Measurements from ENCODE around the gene LITAF. TPM values are rescaled to one million over a fixed set of nuclear protein-coding genes. Genes with fewer than 3 reads are reported as not detected.
A peak's percentile ranks its signal among the peaks of the same experiment; 100 is the strongest.
"Not testable (repeated sequence)": the region's sequence is repeated elsewhere in the genome, so short reads cannot be mapped to it uniquely, and the experiment has no call there.

The LITAF gene
- total RNA-seq, 1 experiment from 2014 or later, result 83.4 TPM

- Histone ChIP-seq H3K36me3 (no peaks in the 10 kb centered on the region), H3K27ac (no peak overlapping the region), H3K4me3 (no peak overlapping the region), H3K27me3 (replicated peaks) (no peaks in the 10 kb centered on the region), H3K9me3 (replicated peaks) (no peaks in the 10 kb centered on the region), H3K4me1 (replicated peaks) (peaks cover 8% of the 10 kb centered on the region)
- no peak for DNase-seq (ENCODE audit: low read depth in 1 of 2, low spot score in 2 of 2)
Observed at GRCh38 chr16:11511328-11511727, 75.4 kb downstream of the LITAF start.

- peaks cover 17% of the 10 kb centered on the region for H3K4me1 ChIP-seq (replicated peaks)
- DNase-seq (ENCODE audit: low read depth in 1 of 2, low spot score in 2 of 2), result no peak
- no peak overlapping the region for H3K4me3 ChIP-seq
- H3K36me3 ChIP-seq, result no peaks in the 10 kb centered on the region
- H3K27me3 ChIP-seq (replicated peaks), result no peaks in the 10 kb centered on the region
- H3K27ac ChIP-seq, result no peak overlapping the region
- H3K9me3 ChIP-seq (replicated peaks), result no peaks in the 10 kb centered on the region
Observed at GRCh38 chr16:11510178-11510973, 76.3 kb downstream of the LITAF start.

- Histone ChIP-seq H3K27me3 (replicated peaks) (no peaks in the 10 kb centered on the region), H3K36me3 (no peaks in the 10 kb centered on the region), H3K4me3 (no peak overlapping the region), H3K4me1 (replicated peaks) (peaks cover 18% of the 10 kb centered on the region), H3K27ac (no peak overlapping the region), H3K9me3 (replicated peaks) (no peaks in the 10 kb centered on the region)
- no peak for DNase-seq (ENCODE audit: low read depth in 1 of 2, low spot score in 2 of 2)
Observed at GRCh38 chr16:11507991-11508390, 78.7 kb downstream of the LITAF start.

DNA sequence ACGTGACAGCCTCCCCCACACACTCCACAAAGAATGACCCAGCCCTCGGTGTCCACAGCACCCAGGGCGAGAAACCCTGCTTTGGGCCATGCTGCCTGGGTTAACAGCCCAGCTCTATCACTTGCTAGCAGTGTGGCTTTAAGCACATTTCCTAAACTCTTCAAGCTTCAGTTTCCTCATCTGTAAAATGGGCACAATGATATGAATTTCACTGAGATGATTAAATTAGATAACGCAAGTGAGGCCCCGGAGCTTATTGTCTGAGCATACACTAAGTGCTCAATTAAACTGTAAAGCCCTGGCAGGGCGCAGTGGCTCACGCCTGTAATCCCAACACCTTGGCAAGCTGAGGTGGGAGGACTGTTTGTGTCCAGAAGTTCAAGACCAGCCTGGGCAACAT lies 79.4 kb downstream of the LITAF start:
- Histone ChIP-seq H3K4me3 (no peak overlapping the region), H3K36me3 (no peaks in the 10 kb centered on the region), H3K4me1 (replicated peaks) (peaks cover 18% of the 10 kb centered on the region), H3K27ac (no peak overlapping the region), H3K9me3 (replicated peaks) (no peaks in the 10 kb centered on the region), H3K27me3 (replicated peaks) (no peaks in the 10 kb centered on the region)
- no peak for DNase-seq (ENCODE audit: low read depth in 1 of 2, low spot score in 2 of 2)

- Histone ChIP-seq H3K36me3 (no peaks in the 10 kb centered on the region), H3K4me1 (replicated peaks) (peaks cover 18% of the 10 kb centered on the region), H3K4me3 (no peak overlapping the region), H3K27me3 (replicated peaks) (no peaks in the 10 kb centered on the region), H3K9me3 (replicated peaks) (no peaks in the 10 kb centered on the region), H3K27ac (no peak overlapping the region)
- DNase-seq (ENCODE audit: low read depth in 1 of 2, low spot score in 2 of 2), result no peak
Observed at GRCh38 chr16:11506741-11507305, 79.9 kb downstream of the LITAF start.

GRCh38 chr16:11504261-11504660 lies 82.5 kb downstream of the LITAF start:
- not testable (repeated sequence) for H3K9me3 ChIP-seq (replicated peaks); H3K27ac ChIP-seq; H3K27me3 ChIP-seq (replicated peaks); H3K4me3 ChIP-seq; DNase-seq (ENCODE audit: low read depth in 1 of 2, low spot score in 2 of 2); H3K36me3 ChIP-seq
- H3K4me1 ChIP-seq (replicated peaks), result peaks cover 22% of the 10 kb centered on the region

DNA sequence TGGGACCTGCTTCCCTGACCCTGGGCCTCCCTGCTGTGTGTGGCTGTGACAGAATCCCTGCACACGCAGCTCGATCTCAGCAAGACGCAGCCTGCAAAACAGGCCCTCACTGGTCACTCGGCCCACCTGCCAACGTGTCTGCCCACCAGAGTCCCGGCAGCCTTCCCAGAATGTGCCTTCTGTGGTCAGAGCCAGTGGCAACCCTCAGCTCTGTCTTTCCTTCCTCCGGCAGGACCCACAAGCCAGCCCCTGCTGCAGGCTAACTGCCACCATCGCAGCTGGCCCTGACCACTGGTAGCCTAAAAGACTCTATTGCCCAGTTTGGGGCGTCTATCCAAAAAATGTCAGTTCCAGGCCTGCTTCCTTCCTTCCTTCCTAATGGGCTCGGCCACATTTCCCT lies 83.2 kb downstream of the LITAF start:
- no peaks in the 10 kb centered on the region for H3K36me3 ChIP-seq

DNA sequence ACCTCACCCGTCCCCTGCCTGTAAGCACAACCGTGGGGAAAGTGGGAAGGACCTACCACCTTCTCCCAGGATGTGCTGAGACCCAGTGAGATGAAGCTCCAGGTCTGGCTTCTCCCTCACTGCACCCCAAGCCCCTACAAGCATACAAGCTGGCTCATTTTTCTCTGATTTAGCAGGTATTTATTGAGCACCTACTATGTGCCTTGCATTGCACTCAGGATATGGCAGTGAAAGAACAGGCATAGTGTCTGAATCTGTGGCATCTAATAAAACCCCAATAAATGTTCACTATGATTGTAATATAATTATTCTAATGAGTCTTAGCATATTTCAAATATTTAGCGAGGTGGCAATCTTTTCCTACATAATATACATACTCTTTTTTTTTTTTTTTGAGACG lies 84.5 kb downstream of the LITAF start:
- Histone ChIP-seq H3K36me3 (no peaks in the 10 kb centered on the region), H3K4me1 (replicated peaks) (peaks cover 38% of the 10 kb centered on the region), H3K27me3 (replicated peaks) (no peaks in the 10 kb centered on the region), H3K4me3 (no peak overlapping the region), H3K9me3 (replicated peaks) (no peaks in the 10 kb centered on the region), H3K27ac (no peak overlapping the region)
- no peak for DNase-seq (ENCODE audit: low read depth in 1 of 2, low spot score in 2 of 2)

More for the DNA sequence above, 83.2 kb downstream of the LITAF start:
- H3K4me1 ChIP-seq (replicated peaks), result peaks cover 26% of the 10 kb centered on the region
- H3K27me3 ChIP-seq (replicated peaks), result no peaks in the 10 kb centered on the region
- H3K9me3 ChIP-seq (replicated peaks), result no peaks in the 10 kb centered on the region
- no peak overlapping the region for H3K27ac ChIP-seq
- H3K4me3 ChIP-seq, result no peak overlapping the region
- no peak for DNase-seq (ENCODE audit: low read depth in 1 of 2, low spot score in 2 of 2)

DNA sequence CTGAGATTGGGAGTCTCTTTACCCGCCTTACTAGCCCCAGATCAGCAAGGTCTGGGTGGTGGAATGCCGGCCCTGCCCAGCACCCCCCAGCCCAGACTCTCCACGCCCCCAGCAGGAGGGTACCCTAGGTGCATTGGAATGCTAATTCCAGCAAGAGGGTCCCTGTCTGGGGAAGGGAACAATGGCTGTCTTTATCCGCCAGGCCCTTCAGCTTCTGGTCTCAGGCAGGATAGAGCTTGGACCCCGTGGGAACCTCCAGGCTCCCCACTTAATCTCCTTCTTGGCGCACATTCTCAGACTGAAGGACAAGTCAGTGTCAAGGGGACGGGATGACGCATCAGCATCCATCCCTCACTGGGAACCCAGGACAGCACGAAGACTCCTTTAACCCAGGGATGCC lies 85.1 kb downstream of the LITAF start:
- H3K36me3 ChIP-seq, result no peaks in the 10 kb centered on the region
- peaks cover 39% of the 10 kb centered on the region for H3K4me1 ChIP-seq (replicated peaks)
- no peaks in the 10 kb centered on the region for H3K27me3 ChIP-seq (replicated peaks)
- DNase-seq (ENCODE audit: low read depth in 1 of 2, low spot score in 2 of 2), result no peak
- H3K9me3 ChIP-seq (replicated peaks), result no peaks in the 10 kb centered on the region
- no peak overlapping the region for H3K27ac ChIP-seq
- no peak overlapping the region for H3K4me3 ChIP-seq

DNA sequence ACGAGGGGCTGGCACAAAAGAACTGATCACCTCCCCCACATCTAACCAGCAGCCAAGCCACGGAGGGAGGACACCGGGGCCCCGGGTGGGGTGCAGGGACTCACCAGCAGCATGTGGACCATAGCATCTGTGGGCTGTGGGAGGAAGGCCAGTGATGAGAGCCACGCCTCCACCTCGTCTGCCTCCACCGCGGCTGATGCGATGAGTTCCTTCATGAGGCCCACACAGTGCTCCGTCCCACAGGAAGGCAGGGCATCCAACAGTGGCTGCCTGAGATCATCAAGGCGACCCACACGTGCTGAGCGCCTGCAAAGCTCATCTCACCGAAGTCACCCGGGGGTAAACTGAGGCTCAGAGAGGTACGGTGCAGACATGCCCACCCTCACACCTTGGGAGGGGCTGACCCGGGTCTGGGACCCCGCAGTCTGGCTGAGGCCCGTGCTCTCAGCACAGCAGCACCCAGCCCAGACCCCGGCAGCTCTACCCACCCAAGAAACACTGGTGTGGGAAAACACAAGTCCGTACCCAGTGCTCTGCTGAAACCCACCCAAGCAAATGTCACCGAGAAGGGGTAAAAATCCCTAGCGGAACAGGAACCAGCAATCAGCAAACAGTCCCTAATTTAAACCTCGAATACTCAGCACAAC lies 85.9 kb downstream of the LITAF start:
- Histone ChIP-seq H3K27me3 (replicated peaks) (no peaks in the 10 kb centered on the region), H3K27ac (no peak overlapping the region), H3K4me1 (replicated peaks) (peaks cover 39% of the 10 kb centered on the region), H3K9me3 (replicated peaks) (no peaks in the 10 kb centered on the region), H3K36me3 (no peaks in the 10 kb centered on the region), H3K4me3 (no peak overlapping the region)
- no peak for DNase-seq (ENCODE audit: low read depth in 1 of 2, low spot score in 2 of 2)

DNA sequence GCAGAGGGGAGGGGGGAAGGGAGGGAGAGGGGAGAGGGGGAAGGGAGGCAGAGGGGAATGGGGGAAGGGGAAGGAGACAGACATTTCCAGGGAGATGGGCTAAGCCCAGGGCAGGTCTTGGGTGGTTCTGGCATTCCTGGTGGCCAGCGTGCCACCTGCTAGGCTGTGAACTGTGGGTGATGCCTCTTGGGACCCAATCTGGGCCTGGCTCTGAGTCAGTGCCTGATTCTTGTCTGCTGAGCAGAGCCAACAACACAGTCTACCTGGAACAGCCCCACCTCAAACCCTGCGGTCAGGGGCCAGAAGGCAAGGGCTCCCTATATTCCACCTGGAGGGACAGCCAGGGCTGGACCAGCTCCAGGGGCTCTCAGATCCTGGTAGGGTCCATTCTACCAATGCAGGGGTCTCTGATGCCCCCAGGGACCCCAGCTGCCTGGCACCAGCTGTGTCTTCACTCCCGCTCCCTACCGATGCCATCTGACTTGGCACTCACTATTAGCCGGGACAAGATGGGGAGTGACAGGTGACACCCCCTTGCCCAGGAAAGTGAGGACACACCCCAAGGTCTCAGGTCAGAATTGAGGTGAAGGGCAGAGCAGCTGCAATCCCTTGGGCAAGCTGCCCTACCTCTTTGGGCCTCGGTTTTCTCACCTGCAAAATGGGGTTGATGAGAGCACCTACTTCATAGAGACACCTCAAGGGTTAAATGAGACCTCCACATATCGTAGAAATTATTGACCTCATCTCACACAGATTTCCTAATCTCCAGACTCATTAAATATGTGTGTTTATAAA lies 87.2 kb downstream of the LITAF start:
- H3K27ac ChIP-seq, result no peak overlapping the region
- H3K4me3 ChIP-seq, result no peak overlapping the region
- H3K9me3 ChIP-seq (replicated peaks), result no peaks in the 10 kb centered on the region
- DNase-seq (ENCODE audit: low read depth in 1 of 2, low spot score in 2 of 2), result peak in 1 of 2 experiments; percentile 20
- H3K4me1 ChIP-seq (replicated peaks), result peaks cover 48% of the 10 kb centered on the region
- no peaks in the 10 kb centered on the region for H3K36me3 ChIP-seq
- no peaks in the 10 kb centered on the region for H3K27me3 ChIP-seq (replicated peaks)

GRCh38 chr16:11498683-11499082 lies 88.0 kb downstream of the LITAF start:
- DNase-seq (ENCODE audit: low read depth in 1 of 2, low spot score in 2 of 2), result no peak

DNA sequence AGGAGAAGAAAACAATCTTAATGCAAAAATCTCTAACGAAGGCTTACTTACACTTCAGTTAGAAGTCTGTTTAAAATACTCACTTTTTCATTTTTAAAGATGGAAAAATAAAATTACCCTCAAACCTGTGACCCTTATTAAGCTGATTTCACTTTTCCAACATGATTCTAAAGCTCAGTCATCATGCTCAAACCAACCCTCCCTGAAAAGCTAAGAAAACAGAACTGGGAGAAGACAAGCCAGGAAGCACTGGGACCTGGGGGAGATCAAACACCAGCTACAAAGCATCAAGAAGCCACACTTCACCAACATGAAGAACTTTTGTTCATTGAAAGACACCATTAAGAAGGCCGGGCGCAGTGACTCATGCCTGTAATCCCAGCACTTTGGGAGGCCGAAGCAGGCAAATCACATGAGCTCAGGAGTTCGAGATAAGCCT lies 88.8 kb downstream of the LITAF start:
- no peak overlapping the region for H3K4me3 ChIP-seq
- peak; percentile 76 to 82 for DNase-seq (ENCODE audit: low read depth in 1 of 2, low spot score in 2 of 2)

More at GRCh38 chr16:11498683-11499082, 88.0 kb downstream of the LITAF start:
- H3K4me3 ChIP-seq, result no peak overlapping the region
- H3K27ac ChIP-seq, result peak overlapping the region; percentile 84; the same call in 1 of the 2 replicates
- H3K36me3 ChIP-seq, result no peaks in the 10 kb centered on the region
- H3K9me3 ChIP-seq (replicated peaks), result no peaks in the 10 kb centered on the region
- no peaks in the 10 kb centered on the region for H3K27me3 ChIP-seq (replicated peaks)
- H3K4me1 ChIP-seq (replicated peaks), result peaks cover 51% of the 10 kb centered on the region

More for the DNA sequence above, 88.8 kb downstream of the LITAF start:
- peak overlapping the region; percentile 84 for H3K27ac ChIP-seq
- no peaks in the 10 kb centered on the region for H3K9me3 ChIP-seq (replicated peaks)
- H3K27me3 ChIP-seq (replicated peaks), result no peaks in the 10 kb centered on the region
- H3K4me1 ChIP-seq (replicated peaks), result peaks cover 54% of the 10 kb centered on the region
- H3K36me3 ChIP-seq, result no peaks in the 10 kb centered on the region

All from SJSA1 (cell line).